DND-41 (cell line): Measurements from ENCODE around the gene PTPRH.

Source experiments
- CTCF ChIP-seq: IDR thresholded peaks from 2 replicates; pipeline ENCODE4 v1.5.1; 2012; ENCODE audit warnings: borderline replicate concordance, low read length, moderate library complexity, mild to moderate bottlenecking; ENCODE audit not compliant: poor library complexity, severe bottlenecking; ENCODE audit errors: extremely low read depth
- EZH2 ChIP-seq: IDR thresholded peaks from 3 replicates; pipeline ENCODE4 v1.6.1; 2012; ENCODE audit warnings: borderline replicate concordance, low read depth, mild to moderate bottlenecking, moderate library complexity, low read length, inconsistent platforms; ENCODE audit not compliant: severe bottlenecking

DNA sequence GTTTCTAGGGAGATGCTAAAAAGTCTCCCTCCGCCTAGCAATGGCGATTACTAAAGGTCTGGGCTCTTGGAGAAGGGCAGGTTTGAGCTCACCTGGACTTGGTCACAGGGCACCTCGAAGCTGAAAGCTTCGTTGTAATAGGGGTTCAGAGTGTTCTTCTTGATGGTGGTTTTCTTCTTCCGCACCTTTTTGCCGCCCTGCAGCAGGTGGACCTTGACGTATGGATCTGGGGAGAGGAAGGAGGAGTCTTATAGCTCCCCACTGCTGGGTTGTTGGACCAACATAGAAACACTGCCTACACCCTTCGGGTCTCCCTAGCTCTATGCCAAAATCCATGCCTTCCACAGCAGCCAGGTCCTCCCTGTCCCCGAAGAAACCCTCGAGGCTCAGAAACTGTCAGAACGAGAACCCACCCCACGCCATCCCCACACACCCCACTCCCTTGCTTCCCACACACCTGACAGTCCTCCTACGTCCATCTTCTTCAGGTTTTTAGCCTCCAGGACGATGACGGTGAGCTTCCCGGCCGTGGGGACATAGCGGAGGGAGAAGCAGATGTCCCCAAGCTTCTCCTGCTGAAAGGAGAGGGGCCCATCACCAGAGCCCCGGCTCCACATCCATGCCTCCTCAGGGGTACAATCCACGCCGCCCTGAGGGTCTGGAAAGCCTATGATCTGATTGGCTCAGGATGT lies 34.7 kb downstream of the PTPRH start:
- TF ChIP-seq CTCF (no peak), EZH2 (no peak)
